Gastroesophageal sphincter (tissue), 3 donors: ENCODE measurements around the gene MXI1.

ENCODE experiments used
- POLR2AphosphoS5 ChIP-seq: sonication (generic); formaldehyde crosslinking; IDR thresholded peaks from one replicate; pipeline ENCODE4 v1.6.1; 2017; ENCODE audit warnings: antibody characterized with exemption
- TF ChIP-seq, protein P1 (sequence below), 4 experiments: fragments of 200-600 bp in 2 of 4; fragments of 450-650 bp in 2 of 4; sonication (generic) in 1 of 4; IDR thresholded peaks; one replicate each; pipeline ENCODE4 v1.5.1; 2017 to 2019; ENCODE audit warnings: antibody characterized with exemption in 4 of 4, mild to moderate bottlenecking in 2 of 4, moderate library complexity in 2 of 4

GRCh38 chr10:110311357-110311949 lies 104.0 kb downstream of the MXI1 start:
- TF ChIP-seq, protein P1, sequence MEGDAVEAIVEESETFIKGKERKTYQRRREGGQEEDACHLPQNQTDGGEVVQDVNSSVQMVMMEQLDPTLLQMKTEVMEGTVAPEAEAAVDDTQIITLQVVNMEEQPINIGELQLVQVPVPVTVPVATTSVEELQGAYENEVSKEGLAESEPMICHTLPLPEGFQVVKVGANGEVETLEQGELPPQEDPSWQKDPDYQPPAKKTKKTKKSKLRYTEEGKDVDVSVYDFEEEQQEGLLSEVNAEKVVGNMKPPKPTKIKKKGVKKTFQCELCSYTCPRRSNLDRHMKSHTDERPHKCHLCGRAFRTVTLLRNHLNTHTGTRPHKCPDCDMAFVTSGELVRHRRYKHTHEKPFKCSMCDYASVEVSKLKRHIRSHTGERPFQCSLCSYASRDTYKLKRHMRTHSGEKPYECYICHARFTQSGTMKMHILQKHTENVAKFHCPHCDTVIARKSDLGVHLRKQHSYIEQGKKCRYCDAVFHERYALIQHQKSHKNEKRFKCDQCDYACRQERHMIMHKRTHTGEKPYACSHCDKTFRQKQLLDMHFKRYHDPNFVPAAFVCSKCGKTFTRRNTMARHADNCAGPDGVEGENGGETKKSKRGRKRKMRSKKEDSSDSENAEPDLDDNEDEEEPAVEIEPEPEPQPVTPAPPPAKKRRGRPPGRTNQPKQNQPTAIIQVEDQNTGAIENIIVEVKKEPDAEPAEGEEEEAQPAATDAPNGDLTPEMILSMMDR (IDR thresholded peaks at IDR 0.05), result peak; percentile 40 to 76 (median 68)
- TF ChIP-seq POLR2AphosphoS5, result no peak
